Head of caudate nucleus (tissue), 42 donors: ENCODE measurements around the gene CFL1.

Experiments
- DNase-seq, 42 donors: peaks; one replicate each; pipeline versions ENCODE4 v3.0.0 to v3.0.0-alpha.2; 2020 to 2021; ENCODE audit warnings: mixed read lengths in 7 of 42
- intact Hi-C: fragments of 100-400 bp; cut with DNase I; formaldehyde crosslinking; loops from one replicate; pipeline ENCODE4 v1.15.0; 2022

Gene CFL1

GRCh38 chr11:65857853-65858680, at the start of gene CFL1:
CFL1 (minus strand) TSS chr11:65858180; CDS start chr11:65858099, 81 bp downstream.
- intact Hi-C loops: loop anchor here (5.0 kb wide), 1 partner anchor 34 kb away; the partner anchor contains the start of gene CCDC85B
- DNase-seq: peak; percentile 96 to 99 (median 98)

GRCh38 chr11:65906602-65907001, 48.6 kb upstream of the CFL1 start:
- no peak for DNase-seq
- intact Hi-C loops: no loop called here

GRCh38 chr11:65903715-65904114, 45.7 kb upstream of the CFL1 start:
- intact Hi-C loops: no loop called here
- DNase-seq: no peak

GRCh38 chr11:65903068-65903481, 45.1 kb upstream of the CFL1 start:
- no peak for DNase-seq
- intact Hi-C loops: no loop called here

- intact Hi-C loops: no loop called here
- DNase-seq: no peak
Measured at GRCh38 chr11:65900899-65901180, 42.9 kb upstream of the CFL1 start.

GRCh38 chr11:65900125-65900898, 42.3 kb upstream of the CFL1 start, which contains the start of gene FOSL1:
FOSL1 (minus strand) TSS chr11:65900388; CDS start chr11:65900339, 49 bp downstream.
- intact Hi-C loops: no loop called here
- DNase-seq: peak in 41 of 42 donors; percentile 59 to 91 (median 78)

GRCh38 chr11:65899356-65900124, 41.6 kb upstream of the CFL1 start:
- DNase-seq: peak in 1 of 42 donors; percentile 55
- intact Hi-C loops: no loop called here

GRCh38 chr11:65898656-65899355, 40.8 kb upstream of the CFL1 start:
- intact Hi-C loops: no loop called here
- no peak for DNase-seq

- DNase-seq: no peak
- intact Hi-C loops: no loop called here
Measured at GRCh38 chr11:65897020-65897471, 39.1 kb upstream of the CFL1 start.

GRCh38 chr11:65896034-65896999, 38.3 kb upstream of the CFL1 start:
- intact Hi-C loops: no loop called here
- DNase-seq: no peak

GRCh38 chr11:65895482-65895981, 37.6 kb upstream of the CFL1 start:
- intact Hi-C loops: no loop called here
- DNase-seq: no peak

- intact Hi-C loops: loop anchor here (5.0 kb wide), 1 partner anchor 37 kb away; the partner anchor contains the start of gene CFL1
- peak in 6 of 42 donors; percentile 25 to 58 (median 46) for DNase-seq
Measured at GRCh38 chr11:65894034-65894591, 36.1 kb upstream of the CFL1 start.

- DNase-seq: peak in 2 of 42 donors; percentile 5 to 40
- intact Hi-C loops: loop anchor here (5.0 kb wide), 1 partner anchor 35 kb away; the partner anchor contains the start of gene CFL1
Measured at GRCh38 chr11:65892661-65893317, 34.8 kb upstream of the CFL1 start.

- peak in 6 of 42 donors; percentile 31 to 57 (median 49) for DNase-seq
- intact Hi-C loops: loop anchor here (5.0 kb wide), 1 partner anchor 35 kb away; the partner anchor contains the start of gene CFL1
Measured at GRCh38 chr11:65892137-65892540, 34.2 kb upstream of the CFL1 start.

- intact Hi-C loops: loop anchor here (5.0 kb wide), 1 partner anchor 34 kb away; the partner anchor contains the start of gene CFL1
- DNase-seq: peak in 13 of 42 donors; percentile 22 to 67 (median 44)
Measured at GRCh38 chr11:65891219-65892136, 33.5 kb upstream of the CFL1 start.
